Measurements from ENCODE around the gene SLC25A40.
"Not testable (repeated sequence)": the region's sequence is repeated elsewhere in the genome, so short reads cannot be mapped to it uniquely, and the experiment has no call there.

The SLC25A40 gene, protein sequence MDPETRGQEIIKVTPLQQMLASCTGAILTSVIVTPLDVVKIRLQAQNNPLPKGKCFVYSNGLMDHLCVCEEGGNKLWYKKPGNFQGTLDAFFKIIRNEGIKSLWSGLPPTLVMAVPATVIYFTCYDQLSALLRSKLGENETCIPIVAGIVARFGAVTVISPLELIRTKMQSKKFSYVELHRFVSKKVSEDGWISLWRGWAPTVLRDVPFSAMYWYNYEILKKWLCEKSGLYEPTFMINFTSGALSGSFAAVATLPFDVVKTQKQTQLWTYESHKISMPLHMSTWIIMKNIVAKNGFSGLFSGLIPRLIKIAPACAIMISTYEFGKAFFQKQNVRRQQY

DNA sequence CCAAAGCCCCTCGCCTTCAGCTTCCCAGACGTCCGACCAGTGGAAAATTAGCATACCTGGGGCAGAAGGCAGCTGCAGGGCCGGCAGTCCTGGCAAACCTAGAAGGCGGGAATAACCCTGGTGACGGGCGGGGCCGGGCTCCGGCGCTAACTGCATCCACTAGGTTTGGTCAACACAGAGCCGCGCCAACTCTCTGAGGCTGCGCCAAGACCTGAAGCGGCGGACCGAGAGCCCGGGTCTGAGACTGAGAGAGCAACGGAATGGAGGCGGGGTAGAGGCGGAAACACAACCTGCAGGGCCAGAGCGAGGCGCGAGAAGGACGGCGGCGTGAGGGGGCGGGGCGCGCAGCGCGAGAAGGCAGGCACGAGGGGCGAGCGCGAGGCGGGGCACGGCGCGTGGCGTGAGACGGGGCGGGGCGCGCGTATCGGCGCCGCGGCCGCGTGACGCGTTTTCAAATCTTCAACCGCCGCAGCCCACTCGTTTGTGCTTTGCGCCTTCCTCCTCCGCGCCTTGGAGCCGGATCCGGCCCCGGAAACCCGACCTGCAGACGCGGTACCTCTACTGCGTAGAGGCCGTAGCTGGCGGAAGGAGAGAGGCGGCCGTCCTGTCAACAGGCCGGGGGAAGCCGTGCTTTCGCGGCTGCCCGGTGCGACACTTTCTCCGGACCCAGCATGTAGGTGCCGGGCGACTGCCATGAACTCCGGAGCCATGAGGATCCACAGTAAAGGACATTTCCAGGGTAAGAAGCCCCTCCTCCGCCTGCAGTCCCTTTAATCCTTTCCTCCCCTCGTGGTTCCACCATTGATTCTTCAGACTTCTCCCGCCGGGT is at the start of gene SLC25A40, which contains the start of gene DBF4:
Gene SLC25A40 (minus strand): TSS at position 321 of the 829 bp plus-strand sequence. CDS start 17,633 bp downstream, outside the sequence.
Gene DBF4 (plus strand): TSS at position 454 of the 829 bp plus-strand sequence. CDS start 240 bp downstream, at position 694.
- peak; percentile 95 to 96 for DNase-seq

DNA sequence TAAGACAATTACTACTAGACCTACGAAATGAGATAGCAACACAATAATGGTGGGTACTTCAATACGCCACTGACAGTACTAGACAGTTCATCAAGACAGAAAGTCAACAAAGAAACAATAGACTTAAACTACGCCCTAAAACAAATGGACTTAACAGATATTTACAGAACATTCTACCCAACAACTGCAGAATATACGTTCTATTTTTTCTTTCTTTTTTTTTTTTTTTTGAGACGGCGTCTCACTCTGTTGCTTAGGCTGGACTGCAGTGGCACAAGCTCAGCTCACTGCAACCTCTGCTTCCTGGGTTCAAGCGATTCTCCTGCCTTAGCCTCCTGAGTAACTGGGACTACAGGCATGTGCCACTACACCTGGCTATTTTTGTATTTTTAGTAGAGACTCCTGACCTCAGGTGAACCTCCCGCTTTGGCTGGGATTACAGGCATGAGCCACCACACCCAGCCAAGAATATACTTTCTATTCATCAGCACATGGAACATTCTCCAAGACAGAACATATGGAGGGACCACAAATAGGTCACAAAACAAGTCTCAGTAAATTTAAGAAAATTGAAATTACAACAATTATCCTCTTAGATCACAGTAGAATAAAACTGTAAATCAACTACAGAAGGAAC is 46.7 kb upstream of the SLC25A40 start:
- DNase-seq, result not testable (repeated sequence)

GRCh38 chr7:87920578-87920977 is 44.4 kb upstream of the SLC25A40 start:
- no peak for DNase-seq

DNA sequence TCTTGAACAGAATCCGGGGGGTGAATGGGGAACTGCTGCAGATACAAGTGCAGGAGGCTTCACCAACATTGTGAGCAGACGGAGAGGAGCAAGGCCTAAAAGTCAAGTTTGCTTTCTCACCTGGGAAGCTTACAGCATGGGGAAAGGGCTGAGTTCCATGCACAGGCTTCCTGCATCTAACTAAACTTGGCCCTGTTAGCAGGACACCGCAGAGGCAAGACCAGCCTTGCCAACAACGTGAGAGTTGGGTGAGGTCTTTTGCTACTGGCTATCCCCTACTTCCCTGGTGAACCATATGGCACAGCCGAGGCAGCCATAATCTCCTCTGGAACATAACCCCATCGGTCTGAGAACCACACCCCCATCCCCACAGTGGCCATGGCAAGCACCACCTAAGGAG is 43.7 kb upstream of the SLC25A40 start:
- DNase-seq, result no peak

- DNase-seq, result no peak
These were observed 42.6 kb upstream of the SLC25A40 start for GRCh38 chr7:87918740-87919139.

- DNase-seq, result no peak
These were observed 36.0 kb upstream of the SLC25A40 start for GRCh38 chr7:87912121-87912520.

- DNase-seq, result not testable (repeated sequence)
These were observed 32.7 kb upstream of the SLC25A40 start for GRCh38 chr7:87908814-87909213.

GRCh38 chr7:87907136-87907906 is 31.2 kb upstream of the SLC25A40 start:
- DNase-seq, result not testable (repeated sequence)

- no peak for DNase-seq
These were observed 23.1 kb upstream of the SLC25A40 start for GRCh38 chr7:87899255-87899654.

GRCh38 chr7:87895363-87895762 is 19.2 kb upstream of the SLC25A40 start:
- DNase-seq, result no peak

- no peak for DNase-seq
These were observed 10.7 kb upstream of the SLC25A40 start for GRCh38 chr7:87886875-87887274.

DNA sequence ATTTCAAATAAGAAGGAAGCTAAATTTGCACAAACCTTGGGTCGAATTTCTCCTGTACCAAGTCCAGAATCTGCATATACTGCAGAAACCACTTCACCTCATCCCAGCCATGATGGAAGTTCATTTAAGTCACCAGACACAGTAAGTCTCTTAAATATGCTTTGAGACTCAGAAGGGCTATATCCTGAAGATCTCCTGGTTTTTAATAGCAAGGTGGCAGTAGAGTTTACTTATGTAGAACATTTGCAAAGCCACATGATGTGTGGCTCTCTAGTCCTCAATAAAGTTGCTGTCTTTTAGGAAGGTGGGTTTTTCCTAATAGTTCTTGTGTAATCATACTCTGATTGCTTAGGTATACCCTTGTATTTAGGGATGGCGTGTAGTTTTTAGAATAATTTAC is 8.9 kb upstream of the SLC25A40 start:
- no peak for DNase-seq

GRCh38 chr7:87882151-87882937 is 6.2 kb upstream of the SLC25A40 start:
- no peak for DNase-seq

DNA sequence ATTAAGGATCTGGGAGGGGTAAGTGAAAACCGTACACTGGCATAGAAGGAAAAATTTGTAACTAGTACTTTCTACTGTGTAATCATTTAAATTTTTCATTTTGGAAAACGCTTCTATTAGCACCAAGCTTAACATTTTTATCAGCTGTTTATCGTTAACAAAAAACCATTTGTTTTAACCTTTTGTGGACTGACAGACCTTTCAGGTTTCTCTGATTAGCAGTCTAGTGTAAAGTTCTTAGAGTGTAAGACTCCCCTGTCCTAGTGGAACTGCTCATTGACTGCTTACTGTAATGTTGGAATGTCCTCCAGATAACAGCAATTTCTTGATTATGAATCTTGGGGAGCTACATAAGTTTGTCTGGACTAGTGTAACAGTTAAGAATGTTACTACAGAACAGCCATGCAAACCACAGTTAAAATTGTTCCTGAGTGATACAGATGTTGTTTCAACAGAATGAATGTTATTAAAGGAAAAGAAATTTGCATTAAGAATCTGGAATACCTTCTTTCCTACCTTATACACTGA is 2.1 kb upstream of the SLC25A40 start:
- DNase-seq, result no peak

DNA sequence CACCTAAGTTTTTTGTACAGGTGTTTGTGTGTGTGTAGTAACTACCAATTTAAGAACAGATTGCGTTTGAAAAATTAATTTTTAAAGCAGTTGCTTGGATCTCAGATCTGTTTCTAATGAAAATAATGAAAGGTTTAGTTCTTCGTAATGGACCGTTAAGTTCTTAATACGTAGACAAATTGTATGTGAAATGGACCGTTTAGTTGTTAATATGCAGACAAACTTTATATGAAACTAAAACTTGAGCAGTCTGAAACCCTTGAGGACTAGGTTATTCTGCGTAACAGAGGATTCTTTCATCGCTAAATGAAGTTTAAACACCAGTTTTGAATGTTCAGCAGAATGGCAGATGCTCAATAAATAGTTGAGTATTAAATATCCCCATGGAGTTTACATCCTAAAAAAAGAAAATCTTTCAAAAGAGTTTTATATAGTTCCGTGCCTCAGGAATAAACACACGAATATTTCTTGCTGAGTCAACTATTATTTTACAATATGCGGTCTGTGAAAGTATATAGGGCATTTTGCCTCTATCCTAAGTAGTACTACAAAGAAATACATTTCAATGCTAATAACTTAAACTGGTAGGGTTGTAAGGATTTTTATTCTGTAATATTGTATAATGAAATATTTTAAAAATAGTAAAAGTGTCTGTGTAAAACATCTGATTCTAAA is 1.3 kb upstream of the SLC25A40 start:
- DNase-seq, result no peak

- peak; percentile 37 to 47 for DNase-seq
These were observed 692 bp upstream of the SLC25A40 start for GRCh38 chr7:87876869-87877234.

DNA sequence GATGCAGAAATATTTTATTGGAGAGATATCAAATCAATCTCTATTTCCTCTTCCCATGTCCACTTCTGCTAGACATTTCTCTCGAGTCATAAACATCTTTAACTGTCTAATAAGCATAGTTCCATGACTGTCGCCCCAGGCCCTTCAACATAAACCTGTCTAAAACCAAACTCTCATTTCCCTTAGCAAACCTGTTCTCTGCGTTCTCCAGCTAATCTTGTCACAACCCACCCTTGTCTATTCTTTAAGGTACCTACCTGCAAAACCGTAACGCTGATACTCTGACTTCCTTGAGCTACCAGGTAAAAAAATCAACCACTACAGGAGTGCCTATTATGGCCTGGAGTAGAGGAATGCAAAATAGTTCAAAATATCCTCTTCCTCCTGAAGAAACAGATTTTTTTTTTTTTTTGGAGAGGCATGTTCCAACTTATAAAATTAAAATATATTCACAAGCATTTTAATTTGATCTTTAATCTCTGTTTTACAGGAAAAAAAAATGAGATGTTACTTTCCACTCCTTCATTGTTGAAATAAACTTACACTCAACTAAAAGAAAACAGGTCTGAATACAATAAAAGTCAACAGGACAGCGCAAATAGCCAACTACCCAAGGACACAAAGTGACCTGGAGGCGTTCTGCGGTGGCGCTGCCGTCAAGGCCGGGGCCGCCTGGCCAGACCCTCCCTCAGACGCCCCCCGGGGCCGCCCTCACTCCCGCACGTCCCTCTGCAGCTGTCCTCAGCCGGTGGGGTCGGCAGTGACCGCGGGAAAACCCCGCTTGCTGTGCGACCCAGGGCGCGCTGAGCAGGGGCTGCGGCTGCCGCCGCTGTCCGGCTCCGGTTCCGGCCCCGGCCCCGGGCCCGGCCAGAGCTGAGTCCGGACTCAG is 765 bp downstream of the SLC25A40 start:
- no peak for DNase-seq

GRCh38 chr7:87874066-87874465 is 2.1 kb downstream of the SLC25A40 start:
- no peak for DNase-seq

DNA sequence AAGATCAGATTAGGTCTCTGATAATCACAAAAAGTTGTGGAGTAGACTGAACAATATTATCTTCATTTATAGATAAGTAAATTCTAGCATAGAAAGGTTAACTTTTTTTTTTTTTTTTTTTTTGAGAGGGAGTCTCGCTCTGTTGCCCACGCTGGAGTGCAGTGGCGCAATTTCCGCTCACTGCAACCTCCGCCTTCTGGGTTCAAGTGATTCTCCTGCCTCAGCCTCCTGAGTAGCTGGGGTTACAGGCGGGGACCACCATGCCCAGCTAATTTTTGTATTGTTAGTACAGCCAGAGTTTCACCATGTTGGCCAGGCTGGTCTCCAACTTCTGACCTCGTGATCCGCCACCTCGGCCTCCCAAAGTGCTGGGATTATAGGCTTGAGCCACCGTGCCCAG is 2.8 kb downstream of the SLC25A40 start:
- not testable (repeated sequence) for DNase-seq

DNA sequence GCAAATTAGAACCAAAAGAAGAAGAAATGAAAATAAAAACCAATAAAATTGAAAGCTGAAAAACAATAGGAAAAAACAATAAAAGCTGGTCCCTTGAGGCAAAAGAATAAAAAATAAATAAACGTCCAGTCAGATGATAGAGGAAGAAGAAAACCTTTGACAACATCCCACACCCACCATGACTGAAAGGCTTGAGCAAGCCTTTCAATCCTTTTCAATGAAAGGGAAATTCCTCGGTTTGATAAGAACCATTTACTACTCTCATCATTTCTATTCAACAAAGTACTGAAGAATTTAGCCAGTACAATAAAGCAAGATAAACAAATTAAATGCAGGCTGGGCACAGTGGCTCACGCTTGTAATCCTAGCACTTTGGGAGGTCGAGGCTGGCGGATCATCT is 3.8 kb downstream of the SLC25A40 start:
- DNase-seq, result no peak
